Measurements from ENCODE around the gene LRRC4C.

Gene LRRC4C

GRCh38 chr11:41399323-41399722 is 60.1 kb downstream of the LRRC4C start:
- no peak for TF ChIP-seq CTCF (IDR thresholded peaks at IDR 0.05)

GRCh38 chr11:41398175-41398574 is 61.3 kb downstream of the LRRC4C start:
- TF ChIP-seq CTCF (IDR thresholded peaks at IDR 0.05) = no peak

DNA sequence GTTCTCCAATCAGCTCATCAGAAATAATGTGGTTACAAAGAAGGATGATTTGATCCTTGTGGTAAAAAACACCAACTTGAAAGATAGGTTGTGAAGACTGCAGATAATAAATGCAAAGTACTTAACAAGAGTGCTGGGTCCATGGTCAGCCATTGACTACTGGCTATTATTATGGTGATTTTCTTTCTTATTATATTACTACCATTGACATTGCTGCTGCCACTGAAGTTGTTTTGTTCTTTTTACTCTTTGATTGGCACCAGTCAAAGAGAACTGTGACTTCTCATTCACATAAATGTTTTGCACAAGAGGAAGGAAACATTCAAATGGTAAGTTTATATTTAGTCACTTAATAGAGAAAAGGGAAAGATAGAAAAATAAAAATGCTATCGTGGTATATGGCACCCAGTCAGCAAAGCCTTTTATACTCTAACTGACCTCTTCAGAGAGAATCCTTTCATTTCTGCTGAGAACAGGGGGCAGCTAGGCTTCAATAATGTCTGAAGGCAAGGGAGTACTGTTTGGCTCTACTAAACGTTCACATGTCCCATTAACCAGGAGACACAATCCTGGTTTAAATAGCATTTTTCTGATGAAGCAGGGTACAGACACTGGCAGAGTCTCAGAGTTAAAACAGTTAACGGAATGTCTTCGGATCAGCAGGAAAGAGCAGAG is 64.8 kb downstream of the LRRC4C start:
- no peak for TF ChIP-seq CTCF (IDR thresholded peaks at IDR 0.05)

GRCh38 chr11:41392596-41392995 is 66.9 kb downstream of the LRRC4C start:
- TF ChIP-seq CTCF (IDR thresholded peaks at IDR 0.05) = no peak

DNA sequence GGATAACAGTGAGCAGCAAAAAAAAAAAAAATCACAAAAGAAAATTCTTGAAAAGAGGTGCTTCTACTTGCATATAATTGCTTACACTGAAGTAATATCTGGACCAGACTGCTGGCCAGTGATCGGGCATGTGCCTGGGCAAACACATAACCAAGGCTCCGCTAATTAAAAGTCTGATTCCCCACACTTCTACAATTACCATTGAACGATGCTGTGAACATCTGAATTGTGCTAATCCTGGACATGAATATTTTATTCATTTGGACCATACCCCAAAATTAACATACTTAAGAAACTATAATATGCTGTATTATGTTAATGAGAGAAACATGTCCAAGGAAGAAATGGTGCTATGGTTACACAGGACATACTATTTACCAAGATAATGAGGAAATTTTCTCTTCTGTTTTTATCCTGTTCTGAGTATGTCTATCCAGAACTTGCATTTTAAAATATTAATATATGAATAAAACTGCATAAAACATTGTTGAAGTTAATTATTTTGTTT is 69.8 kb downstream of the LRRC4C start:
- TF ChIP-seq CTCF (IDR thresholded peaks at IDR 0.05) = no peak

DNA sequence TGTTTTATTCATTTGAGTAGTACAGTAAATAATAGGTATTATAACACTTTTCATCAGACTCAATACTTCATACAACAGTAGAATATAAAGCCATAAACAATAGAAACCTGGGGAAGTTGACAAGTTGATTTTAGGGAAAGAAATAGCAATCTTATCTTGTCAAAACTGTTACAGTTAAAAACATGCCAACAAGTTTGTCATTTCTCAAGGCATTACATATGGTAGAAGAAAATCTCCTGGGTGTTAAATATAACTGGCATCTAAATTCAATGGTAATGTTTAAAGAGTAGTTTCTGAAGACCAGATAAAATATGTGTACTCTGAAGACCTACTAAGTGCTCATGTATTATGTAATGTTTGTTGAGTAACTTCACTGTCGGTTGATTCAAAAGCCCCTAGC is 75.1 kb downstream of the LRRC4C start:
- TF ChIP-seq CTCF (IDR thresholded peaks at IDR 0.05) = no peak

DNA sequence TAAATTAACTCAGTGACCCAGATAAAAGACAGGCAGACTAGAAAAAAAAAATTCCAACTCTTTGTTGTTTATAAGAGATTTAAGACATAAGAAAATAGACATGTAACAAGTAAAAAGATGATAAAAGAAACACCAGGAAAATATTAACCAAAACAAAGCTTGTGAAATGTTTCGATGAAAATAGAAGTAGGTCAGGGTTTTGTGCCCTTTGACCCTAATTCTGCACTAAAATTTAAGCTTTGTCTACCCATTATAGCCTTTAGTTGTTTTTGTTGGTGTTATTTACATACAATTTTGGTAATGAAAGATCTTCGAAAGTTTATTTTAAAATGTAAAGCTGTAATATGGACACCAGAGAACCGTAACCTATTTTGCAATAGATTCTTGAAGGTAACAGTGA is 75.7 kb downstream of the LRRC4C start:
- TF ChIP-seq CTCF (IDR thresholded peaks at IDR 0.05) = no peak

DNA sequence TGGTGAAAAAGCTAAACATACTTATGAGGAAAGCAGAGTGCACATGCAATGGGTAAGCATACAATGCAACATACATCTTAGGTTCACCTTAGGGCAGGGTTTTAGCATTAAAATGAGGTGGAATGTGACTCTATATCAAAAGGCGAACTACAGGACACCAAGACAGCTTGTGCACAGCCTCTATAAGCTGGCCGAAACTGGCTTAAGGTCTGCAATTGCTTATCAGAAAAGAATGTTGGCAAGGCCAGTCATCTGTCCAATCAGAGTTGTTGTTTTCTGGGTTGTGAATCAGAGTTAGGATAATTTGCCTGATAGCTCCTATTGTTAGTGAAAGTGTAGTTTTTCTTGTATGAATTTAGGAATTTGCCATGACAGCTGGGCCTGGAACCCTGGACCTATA is 76.5 kb downstream of the LRRC4C start:
- no peak for TF ChIP-seq CTCF (IDR thresholded peaks at IDR 0.05)
